ES-I3 (cell line): ENCODE results near the gene AMPD2.
A peak's percentile ranks its signal among the peaks of the same experiment; 100 is the strongest.

Experiments
- H3K36me3 ChIP-seq: 2 replicates; pipeline ENCODE4 v1.6.1; 2013; ENCODE audit warnings: mild to moderate bottlenecking, low read length, control low read depth, moderate library complexity; ENCODE audit not compliant: insufficient read depth
- H3K4me1 ChIP-seq: 2 replicates; pipeline ENCODE4 v1.6.1; 2013; ENCODE audit warnings: mild to moderate bottlenecking, control low read depth, low read length; ENCODE audit not compliant: insufficient read depth
- H3K9ac ChIP-seq: 2 replicates; pipeline ENCODE4 v1.6.1; 2013; ENCODE audit warnings: low read depth, mild to moderate bottlenecking, low read length, moderate library complexity
- H3K9me3 ChIP-seq: 2 replicates; pipeline ENCODE4 v1.6.1; 2013; ENCODE audit warnings: mild to moderate bottlenecking, low read length, moderate library complexity; ENCODE audit not compliant: control insufficient read depth, insufficient read depth

The AMPD2 gene

GRCh38 chr1:109605381-109605780 lies 14.3 kb upstream of the AMPD2 start:
- no peak overlapping the region for H3K9ac ChIP-seq
- H3K4me1 ChIP-seq = peaks cover 10% of the 10 kb centered on the region
- 0 out of 2 replicates have a peak, but pooled peaks cover 3% of the 10 kb centered on the region for H3K36me3 ChIP-seq
- no peaks in the 10 kb centered on the region for H3K9me3 ChIP-seq

- Histone ChIP-seq H3K36me3 (no peaks in the 10 kb centered on the region), H3K9me3 (no peaks in the 10 kb centered on the region), H3K9ac (no peak overlapping the region), H3K4me1 (peaks cover 16% of the 10 kb centered on the region)
These were observed 9.8 kb upstream of the AMPD2 start for GRCh38 chr1:109609881-109610280.

- Histone ChIP-seq H3K36me3 (no peaks in the 10 kb centered on the region), H3K9me3 (no peaks in the 10 kb centered on the region), H3K9ac (no peak overlapping the region), H3K4me1 (peaks cover 16% of the 10 kb centered on the region)
These were observed 8.9 kb upstream of the AMPD2 start for GRCh38 chr1:109610609-109611307.

- H3K36me3 ChIP-seq = no peaks in the 10 kb centered on the region
- peaks cover 17% of the 10 kb centered on the region for H3K4me1 ChIP-seq
- H3K9me3 ChIP-seq = no peaks in the 10 kb centered on the region
- H3K9ac ChIP-seq = no peak overlapping the region
These were observed 8.2 kb upstream of the AMPD2 start for GRCh38 chr1:109611308-109611990.

DNA sequence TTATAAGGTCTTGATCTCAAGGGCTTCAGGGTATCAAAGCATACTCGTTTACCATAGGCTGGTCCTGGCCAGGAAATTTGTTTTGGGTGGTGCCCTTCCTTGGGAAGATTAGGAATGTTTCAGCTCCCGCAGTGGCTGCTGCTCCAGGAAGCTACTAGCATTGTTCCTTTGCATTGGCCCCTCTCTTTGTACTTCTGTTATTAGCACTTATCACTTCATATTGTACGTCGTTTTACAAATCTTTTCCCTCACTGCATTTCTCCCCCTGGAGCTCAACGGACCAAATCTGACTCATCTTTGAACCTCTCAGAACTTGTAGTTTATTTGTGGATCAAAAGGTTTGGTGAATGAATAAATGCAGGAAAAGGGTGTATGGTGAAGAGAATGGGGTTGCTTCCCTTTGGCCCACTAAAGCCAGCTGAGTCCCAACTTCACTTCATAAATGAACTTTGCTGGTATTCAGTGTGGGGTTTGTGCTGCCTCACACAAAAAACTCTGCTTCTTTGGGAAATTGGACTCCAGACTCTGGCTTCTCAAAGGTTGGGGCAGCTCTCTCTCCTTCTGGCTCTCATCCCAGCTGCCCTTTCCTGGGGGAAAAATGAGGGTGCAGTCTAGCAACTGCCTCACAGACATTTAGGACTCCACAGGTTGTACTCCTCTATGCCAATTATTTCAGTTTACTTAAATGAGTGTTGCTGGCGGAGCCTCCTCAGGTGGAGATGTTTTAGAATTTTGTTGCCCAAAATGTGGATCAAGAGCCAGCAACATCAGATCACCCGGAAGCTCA lies 6.1 kb upstream of the AMPD2 start:
- H3K36me3 ChIP-seq = no peaks in the 10 kb centered on the region
- H3K9ac ChIP-seq = no peak overlapping the region
- H3K9me3 ChIP-seq = no peaks in the 10 kb centered on the region
- H3K4me1 ChIP-seq = peaks cover 25% of the 10 kb centered on the region

DNA sequence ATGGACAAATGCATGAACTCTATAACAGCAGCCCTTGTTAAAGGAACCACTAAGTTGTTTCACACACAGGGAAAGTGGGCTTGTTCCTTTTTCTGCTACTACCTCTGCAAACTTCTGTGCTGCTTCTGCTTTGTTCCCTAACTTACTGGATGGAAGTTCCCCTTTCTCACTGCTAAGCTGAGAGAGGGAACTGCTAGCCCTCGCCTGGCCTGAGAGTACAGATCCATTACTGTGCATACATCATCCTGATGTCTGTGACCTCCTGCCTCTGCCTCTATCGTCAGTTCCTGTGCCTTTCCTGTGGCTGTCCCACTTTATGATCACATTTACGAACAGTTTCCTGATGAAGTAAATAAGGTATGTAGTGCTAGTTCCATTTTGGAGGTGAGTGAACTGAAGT lies 3.8 kb upstream of the AMPD2 start:
- Histone ChIP-seq H3K9me3 (no peaks in the 10 kb centered on the region), H3K36me3 (no peaks in the 10 kb centered on the region), H3K4me1 (peaks cover 21% of the 10 kb centered on the region), H3K9ac (no peak overlapping the region)

GRCh38 chr1:109616391-109616790 lies 3.2 kb upstream of the AMPD2 start:
- Histone ChIP-seq H3K9ac (no peak overlapping the region), H3K36me3 (no peaks in the 10 kb centered on the region), H3K4me1 (peaks cover 21% of the 10 kb centered on the region), H3K9me3 (no peaks in the 10 kb centered on the region)

DNA sequence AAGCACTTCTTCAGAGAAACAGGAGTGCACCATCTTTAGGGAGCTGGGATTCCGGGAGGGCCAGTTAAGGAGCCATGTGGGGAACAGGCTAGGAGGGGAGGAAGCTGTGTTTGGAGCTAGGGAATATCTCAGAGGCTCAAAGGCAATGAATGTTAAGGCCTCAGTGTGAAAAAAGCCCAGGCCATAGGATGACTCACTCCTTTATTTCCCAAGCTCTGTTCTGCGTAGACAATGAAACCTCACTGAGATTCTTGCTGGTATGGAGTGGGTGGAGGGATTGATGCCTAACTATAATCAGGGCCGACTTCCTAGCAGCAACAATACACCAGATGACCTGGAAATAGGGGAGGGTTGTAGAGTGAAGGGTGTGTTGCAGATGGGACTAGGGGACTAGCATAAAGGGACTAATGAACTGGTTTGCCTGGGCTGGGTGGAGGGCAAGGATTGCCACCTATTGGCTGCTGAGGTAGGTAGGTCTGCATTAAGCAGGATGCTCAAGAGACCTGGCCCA lies 2.3 kb upstream of the AMPD2 start:
- Histone ChIP-seq H3K4me1 (peaks cover 21% of the 10 kb centered on the region), H3K36me3 (no peaks in the 10 kb centered on the region), H3K9me3 (no peaks in the 10 kb centered on the region), H3K9ac (no peak overlapping the region)

DNA sequence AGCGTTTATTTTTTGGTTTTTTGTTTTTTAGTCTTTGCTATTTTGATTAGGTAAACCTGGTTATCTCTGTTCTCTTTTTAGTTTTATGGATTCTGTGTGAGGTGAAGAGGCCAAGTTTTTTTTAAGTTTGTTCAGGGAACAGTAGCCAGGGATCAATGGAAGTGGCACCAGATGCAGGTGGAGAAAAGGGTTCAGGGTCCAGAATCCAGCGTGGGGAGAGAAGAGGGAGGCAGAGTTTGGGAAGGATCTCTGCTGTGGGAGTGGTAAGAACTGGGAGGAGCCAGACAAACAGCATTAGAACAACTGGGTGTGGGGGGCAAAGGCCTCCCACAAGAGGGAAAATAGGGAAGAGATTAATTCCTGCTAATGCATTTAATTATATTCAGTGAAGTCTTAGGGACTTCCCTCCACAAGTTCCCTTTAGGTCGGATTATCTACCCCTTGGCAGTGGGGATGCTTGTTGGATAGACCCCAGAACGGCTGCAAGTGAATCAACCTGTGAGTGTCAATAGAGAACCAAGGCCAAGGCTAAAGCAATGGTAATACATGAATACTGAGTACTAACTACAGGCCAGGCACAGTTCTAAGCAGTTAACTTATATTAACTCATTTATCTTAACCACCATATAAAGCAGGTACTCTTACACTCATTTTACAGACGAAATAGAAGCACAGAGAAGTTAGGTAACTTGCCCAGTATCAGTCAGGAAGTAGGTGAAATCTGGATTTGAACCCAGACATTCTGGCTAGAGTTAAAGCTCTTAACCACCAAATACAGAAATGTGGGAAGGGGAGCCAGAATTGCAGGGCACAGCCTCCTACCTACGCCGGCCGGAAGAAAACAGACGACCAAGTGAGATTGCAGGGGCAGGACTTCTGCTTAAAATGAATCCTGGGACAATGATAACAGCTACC lies 719 bp upstream of the AMPD2 start:
- peaks cover 21% of the 10 kb centered on the region for H3K4me1 ChIP-seq
- H3K9me3 ChIP-seq = no peaks in the 10 kb centered on the region
- peak overlapping the region; percentile 73; the same call in 1 of the 2 replicates for H3K9ac ChIP-seq
- no peaks in the 10 kb centered on the region for H3K36me3 ChIP-seq

DNA sequence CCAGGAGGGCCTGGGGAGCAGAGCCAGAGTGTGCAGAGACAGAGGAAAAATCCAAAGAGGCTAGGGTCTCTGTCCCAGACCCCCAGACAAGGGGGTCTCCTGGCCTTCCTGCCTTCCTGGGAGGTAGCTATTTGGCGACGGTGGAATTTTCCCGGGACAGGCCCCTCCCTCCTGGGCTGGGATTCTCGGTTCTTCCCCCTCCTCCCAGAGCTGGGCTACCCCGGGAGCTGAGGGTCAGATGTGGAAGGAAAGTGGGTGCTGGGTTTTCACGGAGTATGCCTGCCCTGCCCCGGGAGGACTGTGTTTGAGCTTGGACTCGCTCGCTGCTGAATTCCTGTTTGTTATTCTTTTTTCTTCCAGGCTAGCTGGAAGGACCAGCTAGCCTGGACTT lies 759 bp downstream of the AMPD2 start:
- Histone ChIP-seq H3K9me3 (no peaks in the 10 kb centered on the region), H3K36me3 (no peaks in the 10 kb centered on the region), H3K4me1 (peaks cover 27% of the 10 kb centered on the region), H3K9ac (peak overlapping the region; percentile 73)

GRCh38 chr1:109620841-109621286 lies 1.2 kb downstream of the AMPD2 start:
- H3K9ac ChIP-seq = peak overlapping the region; percentile 73; the same call in 1 of the 2 replicates
- H3K9me3 ChIP-seq = no peaks in the 10 kb centered on the region
- H3K4me1 ChIP-seq = peaks cover 30% of the 10 kb centered on the region
- H3K36me3 ChIP-seq = no peaks in the 10 kb centered on the region

DNA sequence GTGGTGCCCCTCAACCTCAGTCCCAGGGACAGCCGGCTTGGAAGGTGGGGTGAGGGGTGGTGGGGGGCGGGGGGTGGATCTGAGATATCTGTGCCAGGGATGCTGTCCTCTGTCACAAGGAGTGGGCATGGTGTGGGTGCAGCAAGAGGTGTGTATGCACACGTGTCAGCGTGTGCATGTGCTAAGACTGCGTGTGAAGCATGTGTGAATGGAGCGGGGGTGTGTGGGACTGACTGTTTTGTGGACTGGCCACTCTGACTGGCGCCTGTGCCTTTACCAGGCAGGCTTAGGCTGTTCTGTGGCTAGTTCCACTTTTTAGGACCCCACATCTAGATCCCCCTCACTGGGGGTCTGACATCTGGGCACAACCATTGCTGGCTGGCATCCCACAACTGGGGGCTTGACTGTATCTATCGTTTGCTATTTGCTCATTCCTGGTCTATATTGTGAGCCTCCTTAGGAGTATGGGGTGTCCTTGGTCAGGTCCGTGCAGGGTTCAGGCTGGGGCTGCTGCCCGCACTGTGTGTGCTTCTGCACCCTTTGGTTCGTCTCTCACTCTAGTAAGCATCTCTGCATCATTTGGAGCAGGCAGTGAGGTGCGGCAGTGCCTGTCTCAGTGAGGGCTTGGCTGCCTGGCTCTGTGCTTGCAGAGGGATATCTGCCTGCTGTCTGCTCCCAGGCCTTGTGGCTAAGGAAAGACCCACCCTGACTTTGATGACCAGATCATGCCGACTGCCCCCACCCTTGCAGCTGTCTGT lies 1.9 kb downstream of the AMPD2 start:
- Histone ChIP-seq H3K9me3 (no peaks in the 10 kb centered on the region), H3K4me1 (peaks cover 30% of the 10 kb centered on the region), H3K9ac (peak overlapping the region; percentile 60; the same call in 1 of the 2 replicates), H3K36me3 (no peaks in the 10 kb centered on the region)
